GM06990 (cell line): ENCODE data around the gene SEC14L5.

Source experiments
- DNase-seq: peaks from one replicate; pipeline ENCODE4 v3.0.0-alpha.2; 2011; ENCODE audit not compliant: insufficient read length; ENCODE audit errors: extremely low read depth
- H3K27me3 ChIP-seq: replicated peaks from 2 replicates; pipeline ENCODE4 v1.6.0; 2011; ENCODE audit warnings: low read length; ENCODE audit not compliant: control insufficient read depth, insufficient read depth
- H3K36me3 ChIP-seq: 2 replicates; pipeline ENCODE4 v1.5.1; 2011; ENCODE audit warnings: low read length; ENCODE audit not compliant: control insufficient read depth, insufficient read depth
- H3K4me3 ChIP-seq: replicated peaks from 2 replicates; pipeline ENCODE4 v1.5.1; 2011; ENCODE audit warnings: low read depth, mild to moderate bottlenecking, control low read depth, low read length
- CTCF ChIP-seq: IDR thresholded peaks from 2 replicates; pipeline ENCODE4 v1.5.1; 2011; ENCODE audit warnings: low read length, control low read depth, mild to moderate bottlenecking, inconsistent platforms; ENCODE audit not compliant: insufficient read depth, poor library complexity, severe bottlenecking

Gene SEC14L5

DNA sequence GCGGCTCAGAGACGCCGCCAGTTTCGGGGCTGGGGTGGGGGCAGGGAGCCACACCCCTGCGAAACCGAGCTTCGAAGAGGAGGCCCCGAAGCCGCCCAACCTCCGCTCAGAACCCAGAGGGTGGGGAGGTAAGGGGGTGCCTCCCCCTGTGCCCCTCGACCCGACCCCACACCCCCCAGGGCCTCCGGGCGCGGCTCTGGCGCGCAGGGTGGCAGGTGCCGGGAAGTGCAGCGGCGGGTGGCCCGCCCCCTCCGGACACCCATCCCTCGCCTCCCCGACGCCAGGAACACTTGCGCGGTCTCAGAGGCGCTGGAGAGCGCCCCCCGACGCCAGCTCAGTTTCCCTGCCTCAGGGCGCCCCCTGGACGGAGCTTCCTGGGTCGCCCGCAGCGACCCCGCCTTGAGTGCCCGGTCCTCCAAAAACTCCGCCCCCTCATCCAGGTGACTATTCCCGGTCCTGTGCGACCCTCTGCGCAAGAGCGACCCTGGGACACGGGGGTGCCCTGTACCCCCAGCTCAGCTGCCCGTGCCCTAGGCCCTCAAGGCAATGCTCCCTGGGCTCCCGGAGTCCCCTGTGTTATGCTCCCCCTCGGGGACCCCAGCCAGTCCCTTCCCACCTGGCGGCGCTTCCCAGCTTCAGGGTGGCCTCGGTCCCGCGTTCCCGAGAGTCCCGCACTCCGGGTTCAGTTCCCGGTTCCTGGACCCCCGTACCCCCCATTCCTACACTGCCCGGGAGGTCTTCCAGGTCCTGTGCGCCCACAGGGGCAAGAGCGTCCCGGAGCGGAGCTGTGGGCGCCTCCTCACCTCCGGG lies 21.7 kb upstream of the SEC14L5 start:
- no peak for DNase-seq
- peak overlapping the region; percentile 41 for H3K4me3 ChIP-seq

DNA sequence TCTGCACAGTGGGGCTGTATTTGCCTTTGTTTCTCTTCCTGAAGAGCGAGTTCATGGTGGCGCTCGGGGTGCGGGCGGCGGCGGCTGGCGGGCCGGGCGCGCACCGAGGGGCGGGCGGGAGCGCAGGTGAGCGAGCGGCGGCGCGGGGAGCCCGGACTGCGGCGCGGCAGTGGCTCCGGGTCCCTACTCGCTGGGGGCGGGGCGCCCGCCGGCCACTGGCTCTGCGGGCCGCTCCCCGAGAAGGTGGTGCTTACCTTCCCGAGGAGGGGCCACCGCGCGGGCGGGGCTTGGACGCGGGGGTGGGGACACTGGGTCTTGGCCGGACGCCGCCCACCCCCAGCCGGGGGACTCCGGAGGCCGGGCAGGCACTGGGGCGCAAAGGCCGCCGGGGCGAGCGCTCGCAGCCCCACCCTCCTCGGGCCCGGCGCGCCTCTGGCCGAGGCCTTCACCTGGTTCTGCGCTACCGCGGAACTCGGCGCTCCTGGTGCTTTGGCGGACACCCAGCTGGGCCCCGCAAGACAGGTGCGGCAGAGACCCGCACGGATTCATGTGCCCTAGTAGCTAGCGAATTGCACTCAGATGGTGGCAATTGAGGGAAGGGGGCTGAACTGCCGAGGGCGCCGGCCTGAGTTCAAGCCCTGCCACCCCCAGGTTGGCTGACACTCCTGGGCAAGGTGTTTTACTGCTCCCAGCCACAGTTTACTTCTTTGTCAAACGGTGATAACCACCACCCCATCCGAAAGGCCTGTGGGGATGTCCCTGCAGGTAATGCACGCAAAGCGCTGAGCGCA lies 20.9 kb upstream of the SEC14L5 start, which contains the start of gene PPL:
TSS of gene PPL (minus strand) at position 158 of the 791 bp plus-strand sequence. CDS start at position 55, 103 bp downstream.
- no peaks in the 10 kb centered on the region; the same call in 1 of the 2 replicates for H3K27me3 ChIP-seq
- DNase-seq: peak; percentile 40
- no peak for TF ChIP-seq CTCF

More for the DNA sequence above, 21.7 kb upstream of the SEC14L5 start:
- peak; percentile 10 for TF ChIP-seq CTCF
- H3K36me3 ChIP-seq: no peaks in the 10 kb centered on the region
- no peaks in the 10 kb centered on the region; the same call in 1 of the 2 replicates for H3K27me3 ChIP-seq

DNA sequence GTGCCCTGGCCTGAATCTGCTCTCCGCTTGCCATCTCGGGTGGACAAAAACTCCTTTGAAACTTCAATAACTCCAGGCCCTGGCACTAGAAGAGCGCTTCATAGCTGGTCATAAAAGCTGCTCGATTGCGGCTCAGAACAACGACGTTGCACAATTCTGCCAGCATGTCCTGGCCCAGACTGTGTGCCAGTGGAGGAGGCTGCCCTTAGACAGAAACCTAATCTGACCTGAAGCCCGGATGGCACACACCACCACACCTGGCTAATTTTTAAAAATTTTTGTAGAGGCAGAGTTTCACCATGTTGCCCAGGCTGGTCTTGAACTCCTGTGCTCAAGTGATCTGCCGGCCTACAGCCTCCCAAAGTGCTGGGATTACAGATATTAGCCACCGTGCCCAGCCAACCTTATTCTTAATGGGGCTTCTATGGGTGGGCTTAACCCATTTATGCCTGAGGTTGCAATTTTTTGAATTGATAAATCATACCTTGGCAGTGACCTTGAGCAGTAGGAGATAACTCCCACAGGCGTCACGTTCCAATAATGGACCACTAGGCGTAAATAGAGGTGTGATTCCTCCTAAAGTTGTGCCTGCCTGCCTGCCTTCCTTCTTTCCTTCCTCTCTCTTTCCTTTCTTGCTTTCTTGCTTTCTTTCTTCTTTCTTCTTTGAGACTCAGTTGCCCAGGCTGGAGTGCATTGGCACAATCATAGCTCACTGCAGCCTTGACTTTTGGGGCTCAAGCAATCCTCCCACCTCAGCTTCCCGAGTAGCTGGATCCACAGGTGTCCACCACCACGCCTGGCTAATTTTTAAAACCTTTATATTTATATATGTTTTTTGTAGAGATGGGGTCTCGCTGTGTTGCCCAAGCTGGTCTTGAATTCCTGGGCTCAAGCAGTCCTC lies 20.1 kb upstream of the SEC14L5 start:
- DNase-seq: no peak
- TF ChIP-seq CTCF: no peak
- Histone ChIP-seq H3K36me3 (no peaks in the 10 kb centered on the region), H3K4me3 (no peak overlapping the region), H3K27me3 (no peaks in the 10 kb centered on the region; the same call in 1 of the 2 replicates)

More for the DNA sequence above, 20.9 kb upstream of the SEC14L5 start, which contains the start of gene PPL:
- H3K36me3 ChIP-seq: no peaks in the 10 kb centered on the region
- peak within 1 kb of the TSS; percentile 41 for H3K4me3 ChIP-seq

DNA sequence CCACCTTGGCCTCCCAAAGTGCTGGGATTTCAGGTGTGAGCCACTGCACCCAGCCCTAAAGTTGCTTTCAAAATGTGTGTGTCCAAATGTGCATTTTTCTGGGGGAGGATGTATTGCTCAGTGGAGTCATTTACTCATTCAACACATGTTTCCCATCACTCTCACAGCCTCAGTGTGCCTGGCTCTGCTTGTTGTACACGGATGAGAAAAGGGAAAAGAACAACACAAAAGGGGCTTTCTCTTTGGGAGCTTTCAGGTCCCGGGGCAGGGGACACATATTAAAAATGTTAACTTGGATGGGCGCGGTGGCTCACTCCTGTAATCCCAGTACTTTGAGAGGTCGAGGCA lies 19.5 kb upstream of the SEC14L5 start:
- H3K27me3 ChIP-seq: no peaks in the 10 kb centered on the region; the same call in 1 of the 2 replicates
- no peak for TF ChIP-seq CTCF
- no peak overlapping the region for H3K4me3 ChIP-seq
- DNase-seq: no peak
- no peaks in the 10 kb centered on the region for H3K36me3 ChIP-seq

DNA sequence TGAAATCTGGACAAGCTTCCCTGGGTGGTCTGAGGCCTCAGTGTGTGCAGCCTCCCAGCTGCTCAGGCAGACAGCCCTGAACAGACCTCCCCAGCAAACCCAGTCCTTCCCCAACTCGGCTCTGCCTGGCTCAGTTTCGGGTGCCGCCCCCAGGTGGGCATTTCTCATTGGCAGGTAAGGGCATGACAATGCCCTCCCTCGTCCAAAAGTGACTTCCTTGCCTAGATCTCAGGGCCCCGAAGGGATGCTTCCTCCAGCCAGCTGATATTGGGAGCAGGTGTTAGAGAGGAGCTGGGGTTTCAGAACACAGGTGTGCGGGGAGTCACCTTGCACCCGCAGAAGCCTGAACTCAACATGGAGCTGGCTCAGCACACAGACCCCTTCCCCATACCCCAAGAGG lies 17.4 kb upstream of the SEC14L5 start:
- TF ChIP-seq CTCF: no peak
- Histone ChIP-seq H3K36me3 (no peaks in the 10 kb centered on the region), H3K4me3 (no peak overlapping the region), H3K27me3 (no peaks in the 10 kb centered on the region; the same call in 1 of the 2 replicates)
- no peak for DNase-seq
